8988T (cell line): Measurements from ENCODE around the gene ELL2.
A peak's percentile ranks its signal among the peaks of the same experiment; 100 is the strongest.

Experiments
- DNase-seq: peaks from one replicate; pipeline ENCODE4 v3.0.0; 2011

Gene ELL2

DNA sequence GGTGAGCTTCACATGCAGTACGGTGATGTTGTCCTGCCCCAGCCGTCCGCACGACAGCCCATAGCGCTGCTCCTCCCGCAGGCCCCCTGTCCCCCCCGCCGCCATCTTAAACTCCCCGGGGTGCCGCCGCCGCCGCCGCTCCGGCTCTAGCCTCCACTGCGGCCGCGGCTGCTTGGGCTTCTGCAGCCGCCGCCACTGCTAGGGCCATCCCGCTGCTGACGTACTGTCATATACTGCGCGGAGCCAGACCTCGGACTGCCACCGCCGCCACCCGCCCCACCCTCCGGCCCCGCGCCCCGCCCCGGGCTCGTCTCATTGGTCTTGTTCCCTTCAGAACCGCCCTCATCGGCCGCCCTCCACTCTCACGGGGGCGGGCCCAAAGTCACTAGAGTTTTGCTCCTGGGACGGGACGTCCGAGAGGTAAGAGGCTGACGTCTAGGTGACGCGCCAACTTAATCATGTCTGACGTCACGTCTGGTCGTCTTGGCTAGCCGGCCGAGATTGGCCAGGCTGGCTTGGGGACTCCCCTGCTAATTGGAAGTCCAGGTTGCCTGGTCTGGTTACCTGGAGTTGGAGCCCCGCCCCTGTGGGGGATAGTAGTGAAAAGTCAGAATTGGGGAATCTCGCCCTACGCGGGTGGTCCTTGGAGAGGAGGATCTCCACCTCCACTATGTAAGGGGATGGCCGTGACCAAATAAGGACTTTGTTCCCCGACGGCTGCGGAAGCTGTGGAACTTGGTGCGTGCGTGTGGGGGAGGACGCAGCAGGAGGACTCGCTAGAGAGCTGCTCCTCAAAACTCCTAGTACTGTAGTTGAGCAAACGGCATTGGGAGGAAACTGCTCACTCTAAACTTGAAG, at the start of gene ELL2:
Gene ELL2 (minus strand): TSS at position 235 of the 858 bp plus-strand sequence. CDS start 130 bp downstream, at position 105.
- DNase-seq, result peak; percentile 68

DNA sequence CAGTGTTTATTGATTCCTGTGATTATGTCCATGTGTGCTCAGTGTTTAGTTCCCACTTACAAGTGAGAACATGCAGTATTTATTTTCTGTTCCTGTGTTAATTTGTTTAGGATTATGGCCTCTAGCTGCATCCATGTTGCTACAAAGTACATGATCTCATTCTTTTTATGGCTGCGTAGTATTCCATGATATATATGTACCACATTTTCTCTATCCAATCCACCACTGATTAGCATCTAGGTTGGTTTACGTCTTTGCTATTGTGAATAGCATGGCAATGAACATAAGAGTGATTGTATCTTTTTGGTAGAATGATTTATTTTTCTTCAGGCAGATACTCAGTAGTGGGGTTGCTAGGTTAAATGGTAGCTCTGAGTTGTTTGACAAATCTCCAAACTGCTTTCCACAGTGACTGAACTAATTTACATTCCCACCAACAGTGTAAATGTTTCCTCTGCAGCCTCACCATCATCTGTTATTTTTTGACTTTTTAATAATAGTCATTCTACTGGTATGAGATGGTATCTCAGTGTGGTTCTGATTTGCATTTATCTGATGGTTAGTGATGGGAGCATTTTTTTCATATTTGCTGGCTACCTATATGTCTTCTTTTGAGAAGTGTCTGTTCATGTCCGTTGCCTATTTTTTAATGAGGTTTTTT, 47.5 kb upstream of the ELL2 start:
- no peak for DNase-seq

DNA sequence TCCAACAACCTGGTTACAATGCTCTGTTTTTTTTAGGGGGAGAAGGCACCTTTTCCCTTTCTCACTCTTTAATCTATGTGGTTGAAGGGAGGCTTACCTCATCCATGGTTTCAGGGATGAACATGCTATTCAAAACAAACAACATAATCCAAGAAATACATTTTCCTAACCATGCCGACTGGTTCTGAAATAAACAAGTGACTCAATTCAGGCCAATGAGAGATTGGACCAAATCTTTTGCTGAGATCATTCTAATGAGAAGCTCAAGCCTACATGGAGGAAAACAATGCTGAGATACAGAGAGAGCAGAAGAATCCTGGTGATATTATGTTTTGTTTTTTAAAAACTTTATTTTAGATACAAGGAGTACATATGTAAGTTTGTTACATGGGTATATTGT, 46.8 kb upstream of the ELL2 start:
- no peak for DNase-seq

DNA sequence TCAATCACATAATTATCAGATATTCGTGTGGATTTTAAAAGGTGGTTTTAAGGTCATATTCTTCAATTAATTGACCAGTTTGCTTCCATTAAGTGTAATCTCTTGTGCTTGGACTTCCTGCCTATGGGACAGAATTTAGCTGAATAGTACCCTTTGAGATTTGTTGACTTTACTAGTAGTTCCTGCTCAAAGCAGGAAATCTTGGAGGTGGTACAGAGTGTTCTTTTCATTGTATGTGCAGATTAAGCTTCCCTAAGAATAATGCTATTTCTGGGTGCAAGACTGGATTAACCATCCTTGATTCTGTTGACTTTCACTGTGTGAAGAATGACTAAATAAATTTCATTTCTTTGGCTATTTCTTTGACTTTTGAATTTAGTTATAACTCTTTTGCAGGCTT, 45.4 kb upstream of the ELL2 start:
- no peak for DNase-seq

DNA sequence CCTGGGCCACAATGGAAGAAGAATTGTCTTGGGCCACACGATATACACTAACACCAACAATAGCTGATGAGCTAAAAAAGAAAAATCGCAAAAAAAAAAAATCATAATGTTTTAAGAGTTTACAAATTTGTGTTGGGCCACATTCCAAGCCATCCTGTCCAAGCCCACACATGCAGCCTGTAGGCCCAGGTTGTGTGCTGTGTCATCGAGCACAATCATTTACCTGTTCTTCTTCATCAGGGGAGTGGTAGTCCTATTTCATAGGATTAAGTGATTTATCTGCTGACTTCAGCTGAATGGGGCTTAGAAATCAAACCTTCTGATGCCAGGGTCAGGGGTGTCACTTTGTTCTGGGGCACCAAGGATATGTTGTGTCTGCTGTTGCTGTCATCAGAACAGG, 44.6 kb upstream of the ELL2 start:
- DNase-seq, result no peak

DNA sequence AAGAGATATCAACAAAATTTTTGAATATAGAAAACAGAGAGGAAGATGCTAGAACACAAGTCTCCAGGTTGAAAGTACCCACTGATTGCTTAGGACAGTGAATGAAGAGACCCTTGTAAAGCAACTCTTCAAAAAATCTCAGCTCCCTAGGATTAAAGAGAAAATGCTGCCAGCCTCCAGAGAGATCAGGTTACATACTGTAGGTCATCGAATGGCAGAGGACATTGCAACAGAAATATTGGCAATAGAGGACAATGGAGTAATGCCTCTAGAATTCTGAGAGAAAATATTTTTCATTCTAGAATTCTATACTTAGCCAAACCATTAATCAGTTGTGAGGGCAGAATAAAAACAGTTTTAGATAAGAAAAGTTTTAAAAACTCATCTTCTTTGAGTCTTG, 43.1 kb upstream of the ELL2 start:
- DNase-seq, result no peak

DNA sequence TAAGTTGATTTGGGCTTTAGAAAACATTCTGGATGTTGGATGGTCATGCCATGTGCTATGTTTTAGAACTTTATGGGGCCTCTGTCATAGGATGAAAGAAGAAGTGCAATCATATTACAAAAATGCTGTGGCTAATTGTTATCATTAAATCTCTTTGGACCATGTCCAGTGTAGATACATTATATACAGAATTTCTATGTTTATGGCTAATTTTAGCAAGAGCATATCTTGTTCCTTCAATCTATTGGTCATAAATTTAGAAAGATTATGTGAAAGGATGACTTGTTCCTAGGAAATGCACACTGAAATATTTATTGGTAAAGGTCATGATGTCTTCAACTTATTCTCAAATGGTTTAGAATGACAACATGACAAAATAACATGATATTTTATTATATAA, 42.4 kb upstream of the ELL2 start:
- DNase-seq, result no peak

DNA sequence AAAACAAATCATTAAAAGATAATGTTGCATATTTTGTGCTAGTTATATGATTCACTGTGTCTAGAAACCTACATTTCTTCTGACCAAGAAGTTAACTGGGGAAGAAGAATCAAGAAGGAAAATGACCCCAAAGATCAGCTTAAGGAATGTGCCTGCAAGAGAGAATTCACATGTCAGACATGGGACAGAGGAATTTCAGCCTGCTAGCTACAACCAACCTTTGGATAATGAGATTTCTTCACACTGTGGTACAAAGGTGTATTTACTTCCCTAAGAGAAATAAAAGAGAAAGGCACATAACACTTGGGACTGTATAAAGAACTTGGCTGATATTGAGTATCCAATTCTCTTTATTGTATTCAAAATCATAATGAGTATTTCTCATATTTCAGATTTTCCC, 39.6 kb upstream of the ELL2 start:
- no peak for DNase-seq

DNA sequence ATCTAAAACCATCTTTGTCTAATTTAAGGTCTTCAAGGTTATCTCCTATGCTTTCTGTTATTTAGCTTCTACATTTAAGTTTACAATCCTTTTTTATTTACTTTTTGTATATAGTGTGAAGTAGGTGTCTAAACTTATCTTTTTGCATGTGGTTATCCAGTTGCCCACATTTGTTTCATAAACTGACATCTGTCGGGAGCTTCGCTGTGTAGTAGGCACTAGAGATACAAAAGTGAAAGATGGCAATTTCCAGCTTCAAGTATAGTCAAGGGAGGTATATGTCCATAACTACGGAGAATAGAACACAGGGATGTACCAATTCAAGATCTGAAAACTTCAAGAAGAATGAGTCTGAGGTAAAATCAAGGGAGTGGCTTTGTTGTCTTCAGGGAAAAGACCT, 38.7 kb upstream of the ELL2 start:
- no peak for DNase-seq

DNA sequence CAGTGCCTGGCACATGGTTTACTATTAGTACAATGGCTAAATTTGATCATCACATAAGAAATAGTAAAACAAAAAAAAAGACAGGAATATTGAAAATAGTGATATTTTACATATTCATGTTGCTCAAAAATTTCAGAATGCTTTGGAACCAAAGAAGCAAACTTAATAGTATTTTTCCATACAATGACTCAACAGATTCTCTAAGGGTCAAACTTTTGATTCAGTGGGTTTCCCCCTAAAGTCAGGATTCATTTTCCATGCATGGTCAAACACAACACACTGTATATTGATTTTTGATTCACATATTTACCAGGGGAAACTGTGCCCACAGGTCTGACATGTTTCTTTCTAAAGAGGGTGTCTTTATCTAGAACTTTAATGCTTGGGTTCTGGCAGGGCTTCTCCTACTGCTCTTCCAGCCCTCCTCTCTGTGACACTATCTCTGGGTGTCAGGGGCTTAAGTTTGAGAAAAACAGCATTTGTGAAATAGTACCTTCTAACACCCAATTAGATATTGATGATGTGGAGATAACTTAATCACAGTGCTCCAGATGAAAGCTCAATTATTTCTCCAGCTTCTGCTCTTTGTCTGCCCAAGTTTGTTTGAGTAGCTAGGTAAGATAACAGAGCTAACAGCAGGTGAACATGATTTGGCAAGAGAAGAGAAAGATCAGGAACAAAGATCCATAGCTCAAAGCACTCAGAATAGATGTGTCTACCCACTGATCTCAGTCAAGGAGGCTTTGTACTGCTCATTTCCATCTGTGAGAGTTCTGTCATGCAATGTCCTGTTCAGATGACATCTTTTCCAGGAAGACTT, 35.5 kb upstream of the ELL2 start:
- DNase-seq, result no peak

DNA sequence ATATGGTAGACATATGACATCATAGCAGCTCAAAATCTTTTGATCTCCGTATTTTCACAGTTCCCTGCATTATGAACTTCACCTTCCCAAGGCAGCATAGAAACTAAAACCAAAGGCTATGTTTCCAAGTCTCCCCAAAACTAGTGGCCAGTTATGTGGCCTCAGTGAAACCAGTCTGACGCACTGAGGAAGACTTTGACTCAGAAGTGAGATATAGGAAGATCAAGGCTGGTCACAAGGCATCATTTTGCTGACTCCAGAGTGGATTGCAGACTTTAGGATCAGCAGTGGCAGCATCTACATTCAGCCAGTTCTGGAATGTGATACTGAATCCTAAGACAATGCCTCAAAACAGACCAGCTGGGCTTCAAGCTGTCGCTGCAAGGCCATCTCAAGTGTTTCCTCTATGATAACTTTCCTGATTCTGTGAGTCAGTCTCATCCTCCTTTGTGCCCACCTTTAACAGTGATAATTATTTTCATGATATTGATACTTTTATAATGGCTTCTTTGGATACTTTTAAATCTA, 34.4 kb upstream of the ELL2 start:
- DNase-seq, result no peak

DNA sequence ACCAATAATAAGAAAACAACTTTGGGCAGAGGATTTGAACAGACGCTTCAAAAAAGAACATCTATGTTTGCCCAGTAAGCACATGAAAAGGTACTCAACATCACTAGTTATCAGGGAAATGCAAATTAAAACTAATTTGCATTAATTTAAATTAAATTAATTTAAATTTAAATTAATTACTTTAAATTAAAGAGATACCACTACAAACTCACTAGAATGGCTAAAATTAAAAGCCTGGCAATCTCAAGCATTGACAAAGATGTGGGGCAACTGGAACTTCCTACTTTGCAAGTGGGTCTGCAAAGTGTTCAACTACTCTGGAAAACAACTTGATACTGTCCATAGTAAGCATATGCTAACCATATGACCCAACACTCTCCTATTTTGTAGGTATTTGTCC, 32.1 kb upstream of the ELL2 start:
- no peak for DNase-seq

DNA sequence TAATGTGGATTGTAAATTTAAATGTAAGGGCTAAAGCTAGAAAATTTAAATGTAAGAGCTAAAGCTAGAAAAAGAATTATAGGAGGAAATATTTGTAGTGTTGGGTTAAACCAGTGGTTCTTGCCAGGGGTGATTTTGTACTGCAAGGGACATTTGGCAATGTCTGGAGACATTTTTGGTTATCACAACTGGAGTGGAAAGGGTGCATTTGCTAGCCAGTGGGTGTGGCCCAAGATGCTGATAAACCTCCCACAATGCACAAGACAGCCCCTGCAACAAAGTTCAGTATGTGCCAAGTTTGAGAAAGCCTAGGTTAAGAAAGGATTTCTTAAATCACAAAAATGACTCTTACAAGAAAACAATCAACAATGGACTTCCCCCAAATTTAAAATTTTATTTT, 31.6 kb upstream of the ELL2 start:
- no peak for DNase-seq

DNA sequence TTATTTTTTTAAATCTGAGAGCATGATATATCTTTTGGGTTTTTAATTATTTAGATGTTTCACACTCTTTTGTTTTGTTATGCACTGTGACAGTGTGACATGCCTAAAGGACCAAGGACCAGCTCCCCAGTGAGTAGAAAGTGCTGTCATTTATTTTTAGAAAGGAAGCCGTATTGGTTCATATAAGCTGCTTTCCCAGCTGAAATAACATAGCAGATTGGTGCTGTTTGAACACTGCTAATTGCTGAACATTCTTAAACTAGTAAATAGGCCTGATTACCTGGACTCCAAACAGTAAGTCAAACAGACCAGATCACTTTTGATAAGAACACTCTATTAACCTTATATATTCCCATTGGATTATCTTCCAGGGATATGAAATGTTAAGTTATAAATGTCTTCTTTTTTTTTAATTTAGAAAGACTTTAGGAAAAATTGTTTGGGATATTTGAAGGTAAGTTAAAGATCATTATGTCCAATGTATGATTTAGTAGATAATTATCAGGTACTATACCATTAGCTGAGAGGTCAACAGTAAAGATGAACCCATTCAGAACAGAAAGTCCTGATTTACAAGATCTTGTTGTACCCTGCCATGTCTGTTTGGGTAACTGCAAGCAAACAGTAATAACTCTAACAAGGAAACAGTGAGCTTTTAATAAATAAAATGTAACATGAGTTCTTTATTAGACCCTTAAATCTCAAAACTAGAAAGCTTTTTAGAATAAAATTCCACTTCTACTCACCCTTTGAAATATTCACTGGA, 27.8 kb upstream of the ELL2 start:
- DNase-seq, result no peak

DNA sequence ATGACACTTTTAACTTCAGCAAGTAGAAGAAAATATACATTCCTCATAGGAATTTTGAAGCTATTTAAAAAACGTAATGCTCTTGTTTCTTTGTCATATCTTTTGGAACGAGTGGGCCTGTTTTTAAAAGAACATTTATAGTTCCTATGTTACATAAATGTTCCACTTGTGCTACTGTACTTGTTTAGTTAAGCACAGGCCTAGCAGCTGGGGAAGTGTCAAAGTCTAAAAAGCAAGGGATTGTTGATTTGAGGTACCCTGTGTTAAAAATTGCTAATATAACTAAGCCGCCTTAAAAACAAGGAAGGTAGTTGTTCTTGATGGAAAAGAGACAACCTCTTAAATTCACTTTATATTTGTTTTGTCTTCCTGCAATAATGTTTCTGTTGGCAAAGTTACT, 27.2 kb upstream of the ELL2 start:
- no peak for DNase-seq

DNA sequence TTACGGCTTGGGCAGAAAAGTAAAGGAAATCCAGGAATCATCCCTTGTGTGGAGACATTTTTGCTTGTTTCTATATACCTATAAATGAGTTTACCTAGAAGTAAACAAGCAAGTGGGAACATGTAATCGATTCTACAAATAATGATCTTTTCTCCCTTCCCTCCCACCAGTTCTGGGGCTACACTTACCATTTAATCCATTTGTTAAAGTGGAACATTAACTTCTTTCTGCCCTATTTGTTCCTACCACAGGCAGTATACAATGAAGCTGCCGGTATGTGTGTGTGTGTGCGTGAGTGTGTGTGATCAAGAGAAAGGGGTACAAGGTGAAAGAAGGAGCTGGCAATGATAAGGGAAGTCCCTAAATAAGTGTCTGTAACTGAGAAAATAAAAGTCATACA, 26.4 kb upstream of the ELL2 start:
- DNase-seq, result no peak

DNA sequence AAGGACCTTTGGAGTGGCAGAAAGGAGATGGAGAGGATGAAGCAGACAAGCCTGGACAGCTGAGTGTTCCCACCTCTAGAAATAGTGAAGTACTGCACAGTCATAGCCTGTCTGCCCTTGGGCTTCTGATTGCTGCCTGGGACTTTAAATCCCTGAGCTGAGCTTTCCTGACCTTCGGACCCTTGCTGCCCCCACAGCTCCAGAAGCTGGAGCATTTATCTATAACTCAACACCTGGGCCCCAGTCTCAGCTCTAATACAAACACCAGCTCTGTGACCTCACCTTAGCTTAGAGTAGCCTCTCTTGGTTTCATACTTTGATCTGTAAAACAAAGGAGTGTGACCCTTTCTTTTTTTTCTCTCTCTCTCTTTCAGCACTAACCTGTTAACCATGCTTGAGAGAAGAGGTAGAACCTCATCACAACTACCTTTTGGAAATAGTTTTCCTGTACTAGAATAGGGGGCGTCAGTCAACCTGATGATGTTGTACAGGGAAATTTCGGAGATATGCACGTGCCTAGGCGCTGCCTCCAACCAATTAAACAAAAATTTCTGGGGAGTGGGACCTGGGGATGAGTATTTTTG, 25.4 kb upstream of the ELL2 start:
- DNase-seq, result no peak

DNA sequence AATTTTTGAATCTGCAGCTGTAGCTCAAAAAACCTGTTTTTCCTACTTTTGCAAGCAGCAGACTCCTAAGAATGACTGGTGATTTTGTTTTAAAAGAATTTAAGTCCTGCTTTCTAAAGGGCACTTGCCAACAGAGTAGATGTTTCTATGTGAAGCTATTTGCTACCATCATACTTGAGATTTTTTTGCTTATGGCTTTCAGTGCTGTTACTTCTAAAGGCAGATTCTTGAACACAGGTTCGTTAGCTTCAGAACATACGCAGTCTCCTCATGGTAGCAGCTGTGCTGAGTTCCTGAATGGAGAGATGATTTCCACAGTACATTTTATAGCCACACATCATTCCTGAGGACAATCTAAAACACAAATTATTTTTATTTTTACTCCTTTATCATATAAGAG, 24.4 kb upstream of the ELL2 start:
- no peak for DNase-seq

DNA sequence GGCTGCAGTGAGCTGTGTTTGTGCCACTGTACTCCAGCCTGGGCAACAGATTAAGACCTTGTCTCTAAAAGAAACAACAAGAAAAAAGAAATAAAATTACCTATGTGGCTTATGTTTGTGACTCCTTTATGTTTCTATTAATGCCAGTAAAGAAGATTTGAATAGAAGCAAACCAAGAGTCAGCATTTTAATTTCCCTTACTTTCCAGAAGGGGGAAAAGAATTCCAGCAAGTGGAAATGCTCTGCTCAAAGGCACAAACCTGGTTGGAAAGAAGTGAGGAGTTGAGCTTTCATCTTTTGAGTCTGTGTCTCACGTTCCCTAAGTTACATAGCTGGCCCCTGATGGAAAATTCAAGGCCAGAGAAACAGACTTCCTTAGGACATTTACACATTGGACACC, 23.6 kb upstream of the ELL2 start:
- no peak for DNase-seq

DNA sequence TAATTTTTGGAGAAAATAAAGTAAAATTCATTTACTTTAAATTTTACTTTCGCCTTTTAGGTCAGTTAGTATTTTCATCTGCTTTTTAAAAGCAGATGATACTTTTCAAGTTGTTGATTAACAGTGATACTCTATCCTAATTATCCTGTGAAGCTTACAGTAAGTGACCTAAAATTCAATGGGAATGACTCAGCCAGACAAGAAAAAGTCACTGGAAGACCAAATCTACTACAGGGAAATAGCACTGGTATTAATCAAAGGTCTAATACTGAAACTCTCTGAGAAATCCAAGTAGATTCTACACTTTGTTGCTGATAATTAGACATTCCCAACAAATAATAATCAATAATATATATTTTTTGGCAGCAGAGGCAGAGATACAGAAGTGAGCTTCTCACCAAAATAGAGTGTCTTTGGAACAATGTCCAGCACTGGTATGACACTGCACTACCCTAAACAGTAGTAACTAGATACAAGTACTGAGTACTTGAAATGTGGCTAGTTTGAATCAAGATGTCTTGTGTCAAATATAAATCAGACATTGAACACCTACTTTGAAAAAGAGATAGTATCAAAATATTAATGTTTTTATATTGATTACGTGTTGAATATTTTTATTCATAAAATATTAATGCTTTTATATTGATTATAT, 22.8 kb upstream of the ELL2 start:
- no peak for DNase-seq

DNA sequence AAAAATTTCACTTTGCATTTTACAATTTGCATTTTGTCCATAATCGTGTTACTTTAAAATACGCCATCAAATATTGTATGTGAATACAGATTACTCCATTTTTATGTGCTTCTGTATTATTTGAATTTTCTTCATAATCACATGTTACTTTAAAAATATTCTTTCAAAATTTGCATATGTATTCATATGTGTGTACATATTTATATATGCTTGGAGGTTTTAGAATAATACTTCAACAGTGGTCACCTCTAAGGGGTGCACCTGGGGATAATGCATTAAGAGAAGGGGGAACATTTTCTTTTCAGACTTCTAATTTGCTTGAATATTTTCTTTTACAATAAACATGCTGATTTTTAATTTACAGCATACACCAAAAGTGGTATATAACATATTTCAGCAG, 21.9 kb upstream of the ELL2 start:
- no peak for DNase-seq

DNA sequence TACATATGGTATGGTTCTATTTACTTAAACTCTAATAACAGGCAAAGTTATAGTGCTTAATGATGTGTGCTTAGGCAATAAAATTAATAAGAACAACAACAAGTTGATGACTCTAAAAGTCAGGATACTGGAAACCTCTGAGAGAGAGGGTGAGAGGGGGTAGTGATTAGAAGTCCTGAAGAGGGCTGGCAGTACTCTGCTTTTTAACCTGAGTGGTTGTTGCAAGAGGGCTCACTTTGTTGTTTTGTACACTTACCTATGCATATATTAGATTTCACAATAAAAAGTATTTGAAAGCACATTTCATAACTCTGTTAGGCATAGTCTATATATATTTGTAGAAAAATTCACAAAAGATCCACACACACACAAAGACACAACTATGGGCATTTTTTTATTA, 21.4 kb upstream of the ELL2 start:
- no peak for DNase-seq
